Mucosa of descending colon (tissue), 3 donors: ENCODE measurements around the gene ZNF646. TPM values are rescaled to one million over a fixed set of nuclear protein-coding genes. Genes with fewer than 3 reads are reported as not detected.

Experiments used
- ATAC-seq: fragments of 200-7000 bp; cut with Tn5 transposase; one replicate; pipeline ENCODE4 v1.9.1; 2020; ENCODE audit warnings: mild to moderate bottlenecking, moderate library complexity
- DNase-seq, 3 donors: peaks; one replicate each; pipeline ENCODE4 v3.0.0-alpha.2; 2020
- H3K36me3 ChIP-seq: fragments of 200-600 bp; one replicate; pipeline ENCODE4 v1.8.0; 2021; ENCODE audit warnings: low read depth, mild to moderate bottlenecking
- H3K4me1 ChIP-seq: fragments of 200-600 bp; one replicate; pipeline ENCODE4 v1.8.0; 2021; ENCODE audit warnings: low read depth, mild to moderate bottlenecking
- H3K4me3 ChIP-seq: fragments of 200-600 bp; one replicate; pipeline ENCODE4 v1.8.0; 2021; ENCODE audit warnings: mild to moderate bottlenecking
- H3K9me3 ChIP-seq: fragments of 200-600 bp; one replicate; pipeline ENCODE4 v1.8.0; 2021; ENCODE audit warnings: mild to moderate bottlenecking
- CTCF ChIP-seq: fragments of 200-600 bp; IDR thresholded peaks from one replicate; pipeline ENCODE4 v1.8.0; 2022; ENCODE audit warnings: antibody characterized with exemption, mild to moderate bottlenecking
- intact Hi-C, 2 donors: fragments of 100-400 bp; cut with DNase I in 1 of 2; cut with micrococcal nuclease in 1 of 2; formaldehyde crosslinking; loops; one replicate each; pipeline versions ENCODE4 v1.11.0 to v1.11.1; 2022; cut with DNase I, micrococcal nuclease
- total RNA-seq, 3 donors: library from RNA; stranded (reverse); fragmentation: NEBNext Ultra II Directional in 2 of 3; extraction: Animal tissue kit (Norgen Biotek cat#: 25700) in 2 of 3; gene quantifications; one replicate each; pipeline versions ENCODE4 v1.2.1 to v1.2.4, GENCODE V29; 2021 to 2023
- donor health status: DM: no; HTN: no; CAD: no; lungs with moderate emphysema.
- donor health status: DM: no; HTN: no; CAD: no.
- donor health status: DM: no; HTN: yes; CAD: no.

Gene ZNF646
- total RNA-seq, 3 donors from 2014 or later: 19.1 to 20.3 (median 20.0) TPM

- ATAC-seq: peak; percentile 87
- Histone ChIP-seq H3K4me3 (no peak overlapping the region), H3K9me3 (no peaks in the 10 kb centered on the region), H3K4me1 (peaks cover 17% of the 10 kb centered on the region), H3K36me3 (no peaks in the 10 kb centered on the region)
- TF ChIP-seq CTCF: peak; percentile 91
- peak; percentile 87 to 92 (median 91) for DNase-seq
- intact Hi-C loops: no loop called here
These were observed 31.5 kb downstream of the ZNF646 start for GRCh38 chr16:31105677-31106213.

DNA sequence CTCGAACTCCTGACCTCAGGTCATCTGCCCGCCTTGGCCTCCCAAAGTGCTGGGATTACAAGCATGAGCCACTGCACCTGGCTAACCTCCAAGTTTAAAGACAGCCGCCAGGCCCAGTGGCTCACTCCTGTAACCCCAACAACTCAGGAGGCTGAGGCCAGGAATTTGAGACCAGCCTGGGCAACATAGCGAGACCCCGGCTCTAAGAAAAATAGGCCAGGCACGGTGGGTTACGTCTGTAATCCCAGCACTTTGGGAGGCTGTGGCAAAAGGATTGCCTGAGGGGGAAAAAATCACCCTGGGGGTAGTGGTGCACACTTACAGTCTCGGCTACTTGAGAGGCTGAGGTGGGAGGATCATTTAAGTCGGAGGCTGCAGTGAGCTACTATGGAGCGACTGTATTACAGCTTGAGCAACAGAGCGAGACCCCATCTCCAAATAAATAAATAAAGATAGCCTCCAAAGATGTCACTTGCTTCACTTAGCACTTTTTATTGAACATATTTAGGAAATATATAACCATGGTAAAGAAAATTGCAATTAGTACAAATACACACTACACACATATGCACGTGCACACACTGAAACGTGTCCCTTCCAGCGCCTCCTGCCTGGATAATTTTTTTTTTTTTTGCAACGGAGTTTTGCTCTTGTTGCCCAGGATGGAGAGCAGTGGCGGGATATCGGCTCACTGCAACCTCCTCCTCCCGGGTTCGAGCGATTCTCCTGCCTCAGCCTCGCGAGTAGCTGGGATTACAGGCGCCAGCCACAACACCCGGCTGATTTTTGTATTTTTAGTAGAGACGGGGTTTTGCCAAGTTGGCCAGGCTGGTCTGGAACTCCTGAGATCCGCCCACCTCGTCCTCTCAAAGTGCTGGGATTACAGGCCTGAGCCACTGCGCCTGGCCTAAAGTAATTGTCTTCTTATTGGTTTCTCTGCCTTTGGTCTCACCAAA, 32.6 kb downstream of the ZNF646 start:
- no peak for TF ChIP-seq CTCF
- Histone ChIP-seq H3K4me3 (no peak overlapping the region), H3K36me3 (no peaks in the 10 kb centered on the region), H3K4me1 (peaks cover 17% of the 10 kb centered on the region), H3K9me3 (no peaks in the 10 kb centered on the region)
- intact Hi-C loops: no loop called here
- DNase-seq (no peak), ATAC-seq (no peak)

- no peaks in the 10 kb centered on the region for H3K36me3 ChIP-seq
- H3K4me1 ChIP-seq: peaks cover 17% of the 10 kb centered on the region
- no peaks in the 10 kb centered on the region for H3K9me3 ChIP-seq
- intact Hi-C loops: no loop called here
- DNase-seq (no peak), ATAC-seq (no peak)
- H3K4me3 ChIP-seq: no peak overlapping the region
- no peak for TF ChIP-seq CTCF
These were observed 33.2 kb downstream of the ZNF646 start for GRCh38 chr16:31107465-31107867.

GRCh38 chr16:31108035-31108793, 34.0 kb downstream of the ZNF646 start, which contains the start of gene BCKDK:
BCKDK (plus strand) TSS chr16:31108386; CDS start chr16:31109224, 838 bp downstream.
- DNase-seq: peak; percentile 78 to 85 (median 85)
- H3K4me1 ChIP-seq: peaks cover 17% of the 10 kb centered on the region
- H3K4me3 ChIP-seq: peak within 1 kb of the TSS; percentile 69
- intact Hi-C loops: no loop called here
- H3K36me3 ChIP-seq: no peaks in the 10 kb centered on the region
- no peak for TF ChIP-seq CTCF
- peak; percentile 88 for ATAC-seq
- H3K9me3 ChIP-seq: no peaks in the 10 kb centered on the region

DNA sequence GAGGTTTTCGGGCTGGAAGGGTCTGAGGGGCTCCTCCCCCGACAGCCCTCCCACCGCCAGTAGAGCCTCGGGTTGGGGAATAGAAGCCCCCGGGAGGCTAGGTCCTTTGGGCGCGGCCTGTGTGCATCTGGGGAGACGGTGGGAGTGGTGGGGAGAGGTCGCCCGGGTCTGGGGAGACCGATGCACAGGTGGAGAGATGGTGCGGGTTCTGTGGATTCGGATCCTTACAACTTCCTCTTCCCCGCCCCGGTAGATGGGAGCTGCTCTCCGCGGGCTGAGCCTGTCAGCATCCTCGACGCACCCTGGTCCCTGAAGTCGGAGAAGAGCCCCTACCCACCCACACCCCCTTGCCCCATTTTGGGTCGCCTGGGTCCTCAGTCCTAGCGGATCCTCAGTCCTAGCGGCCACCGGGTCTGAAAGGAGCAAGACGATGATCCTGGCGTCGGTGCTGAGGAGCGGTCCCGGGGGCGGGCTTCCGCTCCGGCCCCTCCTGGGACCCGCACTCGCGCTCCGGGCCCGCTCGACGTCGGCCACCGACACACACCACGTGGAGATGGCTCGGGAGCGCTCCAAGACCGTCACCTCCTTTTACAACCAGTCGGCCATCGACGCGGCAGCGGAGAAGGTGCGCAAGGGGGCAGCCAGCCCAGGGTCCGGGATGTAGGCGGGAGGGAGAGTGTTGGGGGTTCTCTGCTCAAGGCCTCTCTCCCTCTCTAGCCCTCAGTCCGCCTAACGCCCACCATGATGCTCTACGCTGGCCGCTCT, 34.8 kb downstream of the ZNF646 start:
- Histone ChIP-seq H3K9me3 (no peaks in the 10 kb centered on the region), H3K4me1 (peaks cover 17% of the 10 kb centered on the region), H3K4me3 (peak overlapping the region; percentile 69), H3K36me3 (no peaks in the 10 kb centered on the region)
- ATAC-seq (peak; percentile 4), DNase-seq (no peak)
- no peak for TF ChIP-seq CTCF
- intact Hi-C loops: no loop called here
